Mononuclear cell (primary cell): ENCODE measurements around the gene USP32. TPM values are rescaled to one million over a fixed set of nuclear protein-coding genes. Genes with fewer than 3 reads are reported as not detected.
"Not testable (repeated sequence)": the region's sequence is repeated elsewhere in the genome, so short reads cannot be mapped to it uniquely, and the experiment has no call there.

Experiments used
- H3K27me3 ChIP-seq: 2 replicates; pipeline ENCODE4 v1.6.0; 2011; ENCODE audit warnings: low read length, control low read depth; ENCODE audit not compliant: insufficient read depth
- H3K4me1 ChIP-seq: 2 replicates; pipeline ENCODE4 v1.5.1; 2011; ENCODE audit warnings: mild to moderate bottlenecking, low read length, control low read depth; ENCODE audit not compliant: insufficient read depth
- H3K4me3 ChIP-seq: 2 replicates; pipeline ENCODE4 v1.5.1; 2011; ENCODE audit warnings: mild to moderate bottlenecking, low read length, moderate library complexity
- H3K9me3 ChIP-seq: 2 replicates; pipeline ENCODE4 v1.5.1; 2011; ENCODE audit warnings: low read depth, mild to moderate bottlenecking, control low read depth, low read length
- total RNA-seq: library from RNA; depleted of rRNA; stranded (reverse); fragments of >200 nt; gene quantifications from one replicate; pipeline ENCODE4 v1.2.3, GENCODE V29; 2012

The USP32 gene
- total RNA-seq, 1 donor, result 35.8 TPM

DNA sequence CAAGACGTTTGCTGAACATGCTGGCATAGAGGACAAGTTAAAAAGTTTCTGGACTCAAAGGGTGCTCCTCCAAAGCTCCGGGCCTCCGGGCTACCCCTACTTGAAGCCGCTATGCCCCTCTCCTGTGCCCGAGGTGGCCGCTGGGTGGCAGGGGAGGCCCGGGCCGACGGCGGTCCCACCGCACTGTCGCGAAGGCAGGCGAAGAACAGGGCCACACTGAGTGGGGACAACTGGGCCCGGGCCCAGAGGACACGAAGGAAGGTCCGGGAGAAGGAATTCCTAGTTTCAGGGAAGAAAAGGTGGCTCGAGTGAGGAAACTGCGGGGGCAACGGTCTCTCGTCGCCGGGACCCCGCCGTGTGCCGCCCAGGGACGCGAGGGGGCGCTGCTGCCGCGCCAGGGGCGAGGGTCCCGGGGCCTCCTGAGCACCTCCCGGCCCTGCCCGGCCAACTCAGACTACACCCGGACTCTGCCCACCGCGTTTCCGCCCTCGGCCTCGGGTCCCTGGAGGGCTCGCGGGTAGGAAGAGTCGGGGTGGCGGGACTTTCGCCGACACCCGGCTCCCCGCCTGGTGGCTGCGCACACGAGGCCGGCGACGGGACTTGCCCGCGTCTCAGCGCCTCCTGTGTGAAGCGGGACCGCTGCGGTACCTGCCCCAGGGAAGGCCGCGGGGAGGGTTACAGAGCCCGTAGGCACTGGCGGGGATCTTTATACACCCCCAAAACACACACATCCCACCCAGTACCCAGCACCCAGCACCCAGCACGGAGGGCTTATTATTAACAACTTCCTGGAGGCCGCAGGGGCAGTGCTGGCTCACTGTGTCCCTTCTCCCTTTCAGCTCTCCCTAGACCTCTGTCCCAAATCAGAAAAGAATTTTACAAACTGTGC, 29.6 kb upstream of the USP32 start:
- no peaks in the 10 kb centered on the region for H3K9me3 ChIP-seq
- H3K4me3 ChIP-seq, result peak overlapping the region; percentile 37
- H3K4me1 ChIP-seq, result peaks cover 8% of the 10 kb centered on the region
- no peaks in the 10 kb centered on the region for H3K27me3 ChIP-seq

DNA sequence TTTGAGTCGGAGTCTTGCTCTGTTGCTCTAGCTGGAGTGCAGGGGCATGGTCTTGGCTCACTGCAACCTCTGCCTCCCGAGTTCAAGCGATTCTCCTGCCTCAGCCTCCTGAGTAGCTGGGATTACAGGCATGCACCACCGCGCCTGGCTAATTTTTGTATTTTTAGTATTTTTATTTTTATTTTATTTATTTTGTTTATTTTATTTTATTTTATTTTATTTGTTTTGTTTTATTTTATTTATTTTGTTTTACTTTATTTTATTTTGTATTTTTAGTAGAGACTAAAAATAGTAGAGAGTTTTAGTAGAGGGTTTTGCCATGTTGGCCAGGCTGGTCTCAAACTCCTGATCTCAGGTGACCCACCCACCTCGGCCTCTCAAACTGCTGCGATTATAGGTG, 27.9 kb upstream of the USP32 start:
- H3K9me3 ChIP-seq, result not testable (repeated sequence)

DNA sequence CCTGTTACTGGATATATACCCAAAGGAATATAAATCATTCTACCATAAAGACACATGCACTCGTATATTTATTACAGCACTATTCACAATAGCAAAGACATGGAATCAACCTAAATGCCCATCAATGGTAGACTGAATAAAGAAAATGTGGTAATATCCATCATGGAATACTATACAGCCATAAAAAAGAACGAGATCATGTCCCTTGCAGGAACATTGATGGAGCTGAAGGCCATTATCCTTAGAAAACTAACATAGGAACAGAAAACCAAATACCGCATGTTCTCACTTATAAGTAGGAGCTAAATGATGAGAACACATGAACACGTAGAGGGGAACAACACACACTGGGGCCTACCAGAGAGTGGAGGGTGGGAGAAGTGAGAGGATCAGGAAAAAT, 27.1 kb upstream of the USP32 start:
- H3K27me3 ChIP-seq, H3K9me3 ChIP-seq, H3K4me1 ChIP-seq, H3K4me3 ChIP-seq: not testable (repeated sequence)

More for the DNA sequence above, 27.9 kb upstream of the USP32 start:
- H3K4me3 ChIP-seq, H3K4me1 ChIP-seq, H3K27me3 ChIP-seq: not testable (repeated sequence)

DNA sequence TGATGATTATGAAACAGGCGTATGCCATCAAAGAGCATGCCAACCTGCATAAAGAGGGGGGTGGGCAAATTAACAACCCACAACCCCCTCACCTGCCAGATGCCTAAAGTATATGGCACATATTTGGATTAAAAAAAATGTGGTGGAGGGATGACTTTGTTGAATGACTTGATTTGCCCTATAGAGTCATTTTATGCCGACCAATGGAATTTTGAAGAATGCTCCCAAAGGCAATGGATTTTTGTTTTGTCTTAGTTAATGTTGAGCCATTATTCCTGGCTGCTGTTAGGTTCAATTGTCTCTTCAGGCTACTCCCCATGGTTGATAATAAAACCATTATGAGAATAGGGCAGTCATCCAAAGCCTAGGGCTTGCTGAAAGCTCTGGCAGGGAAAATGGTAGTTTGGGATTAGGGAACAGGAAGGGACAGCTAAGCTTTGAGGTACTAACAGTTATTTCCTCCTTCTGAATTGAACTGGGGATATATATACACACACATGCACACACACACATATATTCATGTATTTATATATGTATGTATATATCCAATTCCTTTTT, 24.5 kb upstream of the USP32 start:
- no peak overlapping the region for H3K4me3 ChIP-seq
- H3K27me3 ChIP-seq, result no peaks in the 10 kb centered on the region

DNA sequence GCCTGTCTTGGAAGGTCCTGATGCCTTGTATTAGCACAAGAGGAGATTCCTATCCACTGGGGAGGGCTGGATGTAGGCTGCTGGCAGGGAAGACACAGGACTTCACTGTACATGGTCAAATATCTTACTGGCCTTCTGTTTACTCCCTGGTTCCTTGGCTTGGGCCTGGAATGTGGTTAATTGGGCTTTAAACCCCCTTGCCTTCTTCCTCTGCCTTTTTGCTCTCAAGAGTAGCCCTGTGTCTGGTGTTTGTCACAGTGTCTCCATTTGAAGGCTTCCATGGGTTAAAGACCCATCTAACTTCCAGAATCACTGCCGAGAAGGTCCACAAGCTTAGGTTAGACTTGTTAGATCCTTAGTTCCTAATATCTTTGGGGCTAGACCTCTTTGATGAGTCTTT, 23.2 kb upstream of the USP32 start:
- Histone ChIP-seq H3K9me3 (no peaks in the 10 kb centered on the region), H3K4me3 (no peak overlapping the region), H3K27me3 (no peaks in the 10 kb centered on the region), H3K4me1 (no peaks in the 10 kb centered on the region)

More for the DNA sequence above, 24.5 kb upstream of the USP32 start:
- H3K4me1 ChIP-seq, result no peaks in the 10 kb centered on the region
- H3K9me3 ChIP-seq, result no peaks in the 10 kb centered on the region

DNA sequence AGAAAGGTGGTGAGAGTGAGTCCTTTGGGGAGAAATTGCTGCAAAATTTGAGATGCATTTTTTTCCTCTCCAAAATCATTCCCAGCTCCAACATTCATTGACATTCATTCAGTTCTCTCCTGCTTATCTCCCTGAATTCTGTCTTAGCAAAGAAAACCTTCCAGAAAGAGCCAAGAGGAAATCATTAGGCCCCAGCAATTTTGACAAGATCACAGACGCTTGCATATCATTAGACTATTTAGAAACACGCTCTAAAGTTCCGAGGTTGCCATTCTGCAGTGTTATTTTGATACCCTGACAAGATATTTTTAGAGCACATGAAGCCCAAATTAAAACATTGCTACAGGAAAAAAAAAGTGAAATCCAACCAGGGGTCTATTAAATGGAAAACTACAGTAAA, 20.8 kb upstream of the USP32 start:
- Histone ChIP-seq H3K9me3 (no peaks in the 10 kb centered on the region), H3K4me1 (no peaks in the 10 kb centered on the region), H3K4me3 (no peak overlapping the region), H3K27me3 (no peaks in the 10 kb centered on the region)

DNA sequence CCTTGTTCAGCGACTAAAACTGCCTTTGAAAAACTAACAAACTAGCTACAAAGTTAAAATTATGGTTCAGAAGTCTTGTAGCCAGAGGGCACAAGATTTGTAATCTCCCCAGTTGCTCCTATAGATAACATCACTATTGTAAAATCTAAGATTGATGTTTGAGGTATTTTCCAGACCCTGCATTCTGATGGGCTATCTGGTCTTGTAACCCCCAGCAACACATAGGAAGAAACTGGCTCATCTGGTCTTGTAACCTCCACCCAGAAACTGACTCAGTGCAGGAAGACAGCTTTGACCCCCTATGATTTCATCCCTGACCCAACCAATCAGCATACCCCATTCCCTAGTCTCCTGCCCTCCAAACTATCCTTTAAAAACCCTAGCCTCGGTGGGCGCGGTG, 18.1 kb upstream of the USP32 start:
- Histone ChIP-seq H3K27me3 (no peaks in the 10 kb centered on the region), H3K9me3 (no peaks in the 10 kb centered on the region), H3K4me1 (no peaks in the 10 kb centered on the region), H3K4me3 (no peak overlapping the region)

DNA sequence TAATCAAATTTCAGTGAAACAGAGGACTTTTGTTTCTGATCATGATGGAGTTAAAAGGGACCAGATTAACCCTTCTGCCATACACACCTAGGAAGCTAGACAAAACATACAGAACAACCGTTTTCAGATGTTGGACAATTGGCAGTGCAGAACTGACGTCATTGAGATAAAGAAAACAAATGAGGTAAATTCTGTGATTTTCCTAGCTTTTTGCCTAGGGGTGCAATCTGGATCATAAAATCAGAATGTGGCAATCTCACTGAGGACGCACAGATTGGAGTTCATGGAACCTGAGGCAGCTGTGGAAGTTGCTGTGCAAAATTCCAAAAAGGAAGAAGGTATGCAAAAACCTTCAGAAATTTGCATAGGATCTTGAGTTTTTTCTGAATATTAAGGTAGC, 15.0 kb upstream of the USP32 start:
- Histone ChIP-seq H3K27me3 (no peaks in the 10 kb centered on the region), H3K4me3 (no peak overlapping the region), H3K4me1 (peaks cover 6% of the 10 kb centered on the region), H3K9me3 (no peaks in the 10 kb centered on the region)

DNA sequence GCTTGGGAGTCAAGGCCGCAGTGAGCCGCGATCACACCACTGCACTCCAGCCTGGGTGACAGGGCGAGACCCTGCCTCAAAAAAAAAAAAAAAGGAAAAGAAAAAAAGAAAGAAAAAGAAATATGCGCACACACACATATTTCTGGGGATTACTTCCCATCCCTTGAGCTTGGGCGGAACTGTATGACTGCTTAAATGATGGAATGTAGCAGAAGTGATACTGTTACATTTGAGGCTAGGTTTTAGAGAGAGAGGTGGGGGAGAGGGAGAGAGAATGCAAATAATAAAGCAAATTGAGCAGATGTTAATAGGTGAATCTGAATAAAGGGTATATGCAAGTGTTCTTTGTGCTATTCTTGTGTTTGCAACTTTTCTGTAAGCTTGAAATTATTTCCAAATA, 12.0 kb upstream of the USP32 start:
- Histone ChIP-seq H3K9me3 (no peaks in the 10 kb centered on the region), H3K4me3 (no peak overlapping the region), H3K27me3 (no peaks in the 10 kb centered on the region), H3K4me1 (peaks cover 14% of the 10 kb centered on the region)

DNA sequence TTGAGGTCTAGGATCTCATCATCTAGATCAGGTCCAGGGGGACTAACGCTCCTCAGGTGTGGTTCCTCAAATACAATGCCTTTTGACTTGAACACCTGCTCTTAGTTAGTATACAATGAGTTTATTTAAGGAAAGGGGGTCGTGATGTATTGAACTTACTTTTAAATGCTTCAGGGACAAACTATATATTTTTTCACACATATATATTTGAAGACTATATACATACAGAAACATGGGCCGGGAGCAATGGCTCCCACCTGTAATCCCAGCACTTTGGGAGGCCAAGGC, 11.5 kb upstream of the USP32 start:
- H3K27me3 ChIP-seq, result no peaks in the 10 kb centered on the region
- H3K9me3 ChIP-seq, result no peaks in the 10 kb centered on the region
- peaks cover 19% of the 10 kb centered on the region for H3K4me1 ChIP-seq
- no peak overlapping the region for H3K4me3 ChIP-seq

DNA sequence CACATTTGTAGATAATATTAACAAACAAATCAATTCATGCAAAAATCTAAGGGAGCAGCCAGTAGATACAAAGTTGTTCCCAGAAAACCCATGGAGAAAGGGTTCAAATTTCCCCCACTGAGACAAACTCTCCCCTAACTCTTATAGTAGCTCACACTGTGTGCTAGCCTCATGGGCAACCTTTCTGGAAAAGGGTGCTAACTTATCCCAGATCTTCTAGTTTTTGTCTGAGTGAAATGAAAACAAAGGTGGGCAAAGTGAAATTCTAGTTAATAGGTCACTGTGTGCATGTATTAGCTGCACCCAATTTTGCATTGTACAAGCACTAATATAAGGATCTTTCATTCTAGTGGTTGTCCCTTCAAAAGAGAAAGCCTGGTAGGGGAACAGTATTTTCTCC, 9.9 kb upstream of the USP32 start:
- Histone ChIP-seq H3K4me3 (no peak overlapping the region), H3K4me1 (peaks cover 36% of the 10 kb centered on the region), H3K27me3 (no peaks in the 10 kb centered on the region), H3K9me3 (no peaks in the 10 kb centered on the region)

DNA sequence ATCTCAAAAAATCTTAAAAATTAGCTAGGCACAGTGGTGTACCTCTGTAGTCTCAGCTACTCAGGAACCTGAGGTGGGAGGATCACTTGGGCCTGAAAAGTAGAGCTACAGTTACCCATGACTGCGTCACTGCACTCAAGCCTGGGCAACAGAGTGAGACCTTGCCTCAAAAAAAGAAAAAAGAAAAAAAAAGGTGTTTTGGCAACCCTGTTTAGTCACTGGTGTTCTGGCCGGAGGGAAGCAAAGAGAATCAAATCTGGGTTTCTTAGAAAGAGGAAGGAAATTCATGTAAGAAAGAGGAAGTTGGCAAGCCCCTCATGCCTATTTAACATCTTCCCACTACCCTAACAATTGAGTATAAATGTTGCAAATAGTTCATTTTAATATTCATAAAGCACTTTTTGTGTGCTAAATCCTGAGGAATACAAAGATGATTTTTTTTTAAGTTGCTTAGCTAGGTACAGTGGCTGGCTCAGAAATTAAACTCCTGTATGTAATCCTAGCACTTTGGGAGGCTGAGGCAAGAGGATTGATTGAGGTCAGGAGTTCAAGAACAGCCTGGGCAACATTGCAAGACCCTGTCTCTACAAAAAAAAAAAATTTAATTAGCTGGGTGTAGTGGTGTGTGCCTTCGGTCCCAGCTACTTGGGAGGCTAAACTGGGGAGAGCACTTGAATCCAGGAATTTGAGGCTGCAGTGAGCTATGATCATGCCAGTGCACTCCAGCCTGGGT, 6.5 kb upstream of the USP32 start:
- no peak overlapping the region for H3K4me3 ChIP-seq
- H3K27me3 ChIP-seq, result no peaks in the 10 kb centered on the region
- no peaks in the 10 kb centered on the region for H3K9me3 ChIP-seq
- H3K4me1 ChIP-seq, result peaks cover 69% of the 10 kb centered on the region

DNA sequence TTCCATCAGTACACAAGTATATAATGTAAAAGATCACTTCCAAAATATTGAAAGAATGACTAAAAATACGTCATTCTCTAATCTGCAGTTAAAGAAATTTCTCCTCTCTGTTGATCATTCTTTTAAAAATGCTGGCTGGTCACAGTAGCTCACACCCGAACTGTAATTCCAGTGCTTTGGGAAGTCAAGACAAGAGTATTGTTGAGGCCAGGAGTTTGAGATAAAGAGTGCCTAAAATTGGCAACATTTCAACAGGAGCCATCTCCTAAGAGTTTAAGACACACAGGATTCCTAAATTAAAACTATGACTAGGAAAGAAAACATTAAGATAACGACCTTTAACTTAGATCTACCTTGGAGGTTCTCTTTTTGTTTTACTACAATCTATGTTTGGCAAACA, 4.5 kb upstream of the USP32 start:
- Histone ChIP-seq H3K9me3 (no peaks in the 10 kb centered on the region), H3K4me1 (peaks cover 72% of the 10 kb centered on the region), H3K27me3 (no peaks in the 10 kb centered on the region), H3K4me3 (no peak overlapping the region)

DNA sequence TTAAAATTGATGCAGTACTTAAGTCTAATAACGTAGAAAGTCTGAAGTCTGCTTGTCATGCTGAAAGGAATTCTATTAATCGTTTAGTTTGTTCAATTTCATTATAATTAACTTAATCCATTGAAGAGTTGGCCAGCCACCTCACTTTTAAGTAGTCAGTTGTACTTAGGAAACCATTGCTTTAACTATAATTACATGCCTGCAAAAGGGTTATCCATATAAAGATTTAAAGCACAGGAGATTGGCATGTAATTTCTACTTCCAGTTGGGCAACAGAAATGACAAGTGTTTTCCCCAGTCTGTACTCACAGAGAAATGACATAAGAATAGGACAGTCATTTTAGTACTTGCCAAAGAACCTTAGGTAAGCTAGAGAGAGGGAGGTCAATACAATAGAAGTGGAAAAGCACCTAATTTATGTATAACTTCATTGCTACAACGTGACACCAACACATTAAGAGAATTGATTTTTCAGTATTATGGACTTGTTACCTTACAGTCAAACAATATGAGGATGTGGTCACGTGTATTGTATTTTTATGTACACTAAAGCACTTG, 3.7 kb upstream of the USP32 start:
- Histone ChIP-seq H3K27me3 (no peaks in the 10 kb centered on the region), H3K4me3 (no peak overlapping the region), H3K9me3 (no peaks in the 10 kb centered on the region), H3K4me1 (peaks cover 78% of the 10 kb centered on the region)
